ENCODE measurements around the gene MTRR. TPM values are rescaled to one million over a fixed set of nuclear protein-coding genes. Genes with fewer than 3 reads are reported as not detected.
A peak's percentile ranks its signal among the peaks of the same experiment; 100 is the strongest.

The MTRR gene
- total RNA-seq, 2 donors from 2014 or later: 27.5 to 62.6 TPM

GRCh38 chr5:7927466-7928375, 58.8 kb downstream of the MTRR start:
- no peak overlapping the region for H3K4me3 Mint-ChIP-seq
- H3K4me1 Mint-ChIP-seq: no peaks in the 10 kb centered on the region
- no peaks in the 10 kb centered on the region for H3K36me3 Mint-ChIP-seq (ENCODE audit: low read depth)

GRCh38 chr5:7930011-7930410, 61.1 kb downstream of the MTRR start:
- Mint-ChIP-seq H3K4me3 (no peak overlapping the region), H3K9me3 (no peaks in the 10 kb centered on the region), H3K27me3 (peaks cover 28% of the 10 kb centered on the region), H3K4me1 (no peaks in the 10 kb centered on the region), H3K36me3 (ENCODE audit: low read depth) (no peaks in the 10 kb centered on the region), H3K27ac (no peak overlapping the region)
- ATAC-seq (replicated peaks): no peak

More at GRCh38 chr5:7927466-7928375, 58.8 kb downstream of the MTRR start:
- Mint-ChIP-seq H3K27me3 (peaks cover 26% of the 10 kb centered on the region), H3K27ac (no peak overlapping the region), H3K9me3 (no peaks in the 10 kb centered on the region)
- peak; percentile 53 for ATAC-seq (replicated peaks)

- no peak for ATAC-seq (replicated peaks)
- peaks cover 36% of the 10 kb centered on the region for H3K27me3 Mint-ChIP-seq
These were observed 72.7 kb downstream of the MTRR start for GRCh38 chr5:7941692-7942091.

GRCh38 chr5:7947301-7947700, 78.4 kb downstream of the MTRR start:
- H3K27me3 Mint-ChIP-seq: peaks cover 21% of the 10 kb centered on the region
- H3K4me3 Mint-ChIP-seq: no peak overlapping the region
- ATAC-seq (replicated peaks): no peak
- H3K36me3 Mint-ChIP-seq (ENCODE audit: low read depth): no peaks in the 10 kb centered on the region
- no peaks in the 10 kb centered on the region for H3K9me3 Mint-ChIP-seq
- no peak overlapping the region for H3K27ac Mint-ChIP-seq
- H3K4me1 Mint-ChIP-seq: no peaks in the 10 kb centered on the region

More at GRCh38 chr5:7941692-7942091, 72.7 kb downstream of the MTRR start:
- no peak overlapping the region for H3K4me3 Mint-ChIP-seq
- no peaks in the 10 kb centered on the region for H3K4me1 Mint-ChIP-seq
- H3K9me3 Mint-ChIP-seq: no peaks in the 10 kb centered on the region
- H3K36me3 Mint-ChIP-seq (ENCODE audit: low read depth): no peaks in the 10 kb centered on the region
- no peak overlapping the region for H3K27ac Mint-ChIP-seq

Other genes with a start within 250 kb of the MTRR start
- not detected for gene CFAP90, start 18.0 kb upstream of the MTRR start, total RNA-seq
- gene FASTKD3, start 117 bp upstream of the MTRR start, total RNA-seq: 10 to 100 TPM in 1 of 2 donors, 1 to 10 TPM in 1; 7.9 to 13.4 TPM

Data from activated T-helper 17 cell treated with anti-CD3 and anti-CD28 coated beads, Interleukin-2, amount 50 U/mL, for 72 hours (primary cell).